IMR-90 (cell line): ENCODE data around the gene PLA2G4F. TPM values are rescaled to one million over a fixed set of nuclear protein-coding genes. Genes with fewer than 3 reads are reported as not detected.

ENCODE experiments used
- ATAC-seq: fragments of 200-7000 bp; cut with Tn5 transposase; 2 replicates; pipeline ENCODE4 v1.9.1; 2020; ENCODE audit warnings: low read depth, mild to moderate bottlenecking, moderate library complexity
- BruUV-seq: library from RNA; stranded (reverse); fragments of 400-500 nt; replicated peaks from 2 replicates; lab custom pipeline; 2021; lab: Mats Ljungman, UMichigan
- CTCF ChIA-PET: fragments of 300-600 bp; formaldehyde crosslinking; extraction: SDS; loops from one replicate; lab custom pipeline; 2021; ENCODE audit warnings: antibody characterized with exemption; lab: Yijun Ruan, JAX
- POLR2A ChIA-PET: fragments of 300-600 bp; sonication (Branson Sonifier 250); formaldehyde crosslinking; loops from one replicate; lab custom pipeline; 2022; ENCODE audit warnings: antibody characterized with exemption; ENCODE audit not compliant: unreplicated experiment; lab: Charles Lee
- DNase-seq: peaks from one replicate; pipeline ENCODE4 v3.0.0; 2013
- H2AFZ ChIP-seq: replicated peaks from 2 replicates; pipeline ENCODE3; 2013; ENCODE audit warnings: low read length, mild to moderate bottlenecking; ENCODE audit not compliant: poor library complexity
- H2AK5ac ChIP-seq: 2 replicates; pipeline ENCODE4 v1.6.1; 2013; ENCODE audit warnings: low read depth, low read length, inconsistent platforms
- H2AK9ac ChIP-seq: replicated peaks from 2 replicates; pipeline ENCODE3; 2013; ENCODE audit warnings: mild to moderate bottlenecking, low read depth, low read length, moderate library complexity; ENCODE audit not compliant: poor library complexity
- H2BK120ac ChIP-seq: 2 replicates; pipeline ENCODE4 v1.6.1; 2013; ENCODE audit warnings: low read depth, low read length, inconsistent platforms
- H2BK15ac ChIP-seq: 3 replicates; pipeline ENCODE4 v1.6.1; 2013; ENCODE audit warnings: low read depth, low read length, inconsistent platforms
- H2BK20ac ChIP-seq: 2 replicates; pipeline ENCODE4 v1.6.1; 2013; ENCODE audit warnings: low read depth, mild to moderate bottlenecking, inconsistent platforms, low read length, moderate library complexity
- H2BK5ac ChIP-seq: 2 replicates; pipeline ENCODE4 v1.6.1; 2013; ENCODE audit warnings: mild to moderate bottlenecking, low read depth, low read length, inconsistent platforms; ENCODE audit not compliant: poor library complexity, severe bottlenecking
- H3K14ac ChIP-seq: replicated peaks from 2 replicates; pipeline ENCODE4 v1.6.1; 2013; ENCODE audit warnings: low read depth, low read length, inconsistent platforms
- H3K18ac ChIP-seq: 2 replicates; pipeline ENCODE4 v1.6.1; 2013; ENCODE audit warnings: low read depth, low read length, control low read depth
- H3K23ac ChIP-seq: 2 replicates; pipeline ENCODE4 v1.6.1; 2013; ENCODE audit warnings: low read depth, low read length, inconsistent platforms
- H3K27ac ChIP-seq: 2 replicates; pipeline ENCODE4 v1.5.1; 2013; ENCODE audit warnings: mild to moderate bottlenecking, control low read depth, low read length; ENCODE audit not compliant: insufficient read depth
- H3K27me3 ChIP-seq: 2 replicates; pipeline ENCODE4 v1.6.1; 2013; ENCODE audit warnings: low read length; ENCODE audit not compliant: control insufficient read depth, insufficient read depth
- H3K36me3 ChIP-seq: 2 replicates; pipeline ENCODE4 v1.6.1; 2013; ENCODE audit warnings: low read length, mixed read lengths; ENCODE audit not compliant: control insufficient read depth, insufficient read depth
- H3K4ac ChIP-seq: 2 replicates; pipeline ENCODE4 v1.6.1; 2013; ENCODE audit warnings: low read depth, low read length, inconsistent platforms
- H3K4me1 ChIP-seq: 2 replicates; pipeline ENCODE4 v1.6.1; 2013; ENCODE audit warnings: low read length, mixed read lengths; ENCODE audit not compliant: control insufficient read depth, insufficient read depth
- H3K4me2 ChIP-seq: 2 replicates; pipeline ENCODE4 v1.6.1; 2013; ENCODE audit warnings: low read depth, mild to moderate bottlenecking, control low read depth, low read length, moderate library complexity
- H3K4me3 ChIP-seq: 2 replicates; pipeline ENCODE4 v1.5.1; 2013; ENCODE audit warnings: low read depth, mild to moderate bottlenecking, control low read depth, low read length, moderate library complexity; ENCODE audit not compliant: insufficient read depth
- H3K56ac ChIP-seq: 2 replicates; pipeline ENCODE4 v1.6.1; 2013; ENCODE audit warnings: low read length, inconsistent platforms; ENCODE audit not compliant: insufficient read depth; ENCODE audit errors: extremely low read depth
- H3K79me1 ChIP-seq, 2 experiments: 2 replicates each; pipeline ENCODE4 v1.6.1; 2013; ENCODE audit warnings: low read length in 2 of 2, inconsistent platforms in 1 of 2, low read depth in 1 of 2
- H3K9ac ChIP-seq: 2 replicates; pipeline ENCODE4 v1.6.1; 2013; ENCODE audit warnings: low read depth, low read length, control low read depth
- H3K9me1 ChIP-seq: 2 replicates; pipeline ENCODE4 v1.6.1; 2013; ENCODE audit warnings: low read length, inconsistent platforms; ENCODE audit not compliant: insufficient read depth
- H3K9me3 ChIP-seq: 2 replicates; pipeline ENCODE4 v1.6.1; 2013; ENCODE audit warnings: low read length; ENCODE audit not compliant: control insufficient read depth, insufficient read depth
- H4K20me1 ChIP-seq: 2 replicates; pipeline ENCODE4 v1.6.1; 2013; ENCODE audit warnings: low read length, inconsistent platforms; ENCODE audit not compliant: insufficient read depth
- H4K5ac ChIP-seq: 2 replicates; pipeline ENCODE4 v1.6.1; 2013; ENCODE audit warnings: mild to moderate bottlenecking, low read depth, low read length, control low read depth
- H4K8ac ChIP-seq, 2 experiments: 2 replicates each; pipeline ENCODE4 v1.6.1; 2013; ENCODE audit warnings: low read depth in 2 of 2, low read length in 2 of 2, control low read depth in 1 of 2, inconsistent platforms in 1 of 2
- H4K91ac ChIP-seq: 2 replicates; pipeline ENCODE4 v1.6.1; 2013; ENCODE audit warnings: low read depth, low read length, inconsistent platforms; ENCODE audit not compliant: insufficient read depth
- BHLHE40 ChIP-seq: fragments of 150-350 bp; IDR thresholded peaks from 2 replicates; pipeline ENCODE4 v1.6.1; 2016; ENCODE audit warnings: mild to moderate bottlenecking, low read depth, low read length
- CEBPB ChIP-seq: IDR thresholded peaks from 2 replicates; pipeline ENCODE4 v1.6.1; 2012; ENCODE audit warnings: low read depth, low read length, improper control_type of control experiment
- CHD1 ChIP-seq: IDR thresholded peaks from 2 replicates; pipeline ENCODE4 v1.6.1; 2012; ENCODE audit warnings: low read depth, low read length, improper control_type of control experiment
- CTCF ChIP-seq: conservative IDR thresholded peaks from 2 replicates; pipeline ENCODE4 v1.5.1; 2012; ENCODE audit warnings: mild to moderate bottlenecking, low read depth, low read length, improper control_type of control experiment
- NFE2L2 ChIP-seq: fragments of 150-350 bp; IDR thresholded peaks from 2 replicates; pipeline ENCODE4 v1.6.1; 2016; ENCODE audit warnings: low read depth, mild to moderate bottlenecking, low read length
- RAD21 ChIP-seq: IDR thresholded peaks from 2 replicates; pipeline ENCODE4 v1.6.1; 2012; ENCODE audit warnings: low read length, improper control_type of control experiment
- RCOR1 ChIP-seq: IDR thresholded peaks from 2 replicates; pipeline ENCODE4 v1.6.1; 2012; ENCODE audit warnings: mild to moderate bottlenecking, low read length, improper control_type of control experiment; ENCODE audit not compliant: insufficient replicate concordance
- RFX5 ChIP-seq: IDR thresholded peaks from 2 replicates; pipeline ENCODE4 v1.8.0; 2012; ENCODE audit warnings: low read depth, mild to moderate bottlenecking, low read length, moderate library complexity
- WGBS, 2 experiments: methylation state at CpG; one replicate each; pipeline versions ENCODE4 v1.1.5 to v1.1.7; 2013; ENCODE audit warnings: missing lambda C conversion rate in 2 of 2; ENCODE audit not compliant: insufficient read length in 1 of 2; ENCODE audit errors: extremely low coverage in 2 of 2; 5-methylcytosine and 5-hydroxymethylcytosine counted together
- dilution Hi-C: fragments of 300-500 bp; cut with HindIII; formaldehyde crosslinking; loops from one replicate; pipeline ENCODE4 v1.14.3; 2018; ENCODE audit warnings: low sequenced_read_pairs; ENCODE audit not compliant: unreplicated experiment
- in situ Hi-C: fragments of 300-500 bp; cut with MboI; formaldehyde crosslinking; loops from 3 replicates; pipeline ENCODE4 v1.14.3; 2019; ENCODE audit warnings: low sequenced_read_pairs, inconsistent platforms, mixed read lengths
- intact Hi-C: fragments of 100-400 bp; cut with micrococcal nuclease; formaldehyde crosslinking; loops from 2 replicates; pipeline ENCODE4 v1.10.0; 2022
- polyA plus RNA-seq, 3 experiments: library from polyadenylated mRNA; depleted of rRNA; stranded (reverse); fragments of >200 nt; gene quantifications; 2 replicates each; pipeline ENCODE4 v1.2.3, GENCODE V29; 2012; ENCODE audit warnings: low replicate concordance in 1 of 3
- total RNA-seq: library from RNA; depleted of rRNA; stranded (reverse); fragments of >200 nt; gene quantifications from 2 replicates; pipeline ENCODE4 v1.2.3, GENCODE V29; 2012

PLA2G4F gene
- total and polyA plus RNA-seq, 2 of the 4 experiments (the other 2 are of a cell fraction), result not detected

DNA sequence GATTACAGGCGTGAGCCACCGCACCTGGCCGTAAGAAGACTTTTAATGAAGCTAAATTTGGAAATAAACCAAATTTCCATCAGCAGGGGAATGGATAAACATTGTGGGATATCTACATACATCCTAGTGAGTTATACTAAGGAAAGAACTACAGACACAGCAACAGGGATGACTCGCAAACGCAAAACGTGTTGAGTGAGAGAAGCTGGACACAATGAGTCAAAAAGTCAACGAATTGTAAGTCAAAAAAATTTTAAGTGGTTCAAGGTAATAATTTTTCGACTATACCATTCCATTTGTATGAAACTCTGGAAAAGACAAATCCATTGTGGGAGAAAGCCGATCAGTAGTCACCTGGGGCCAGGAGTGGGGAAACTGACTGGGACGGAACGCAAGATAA lies 19.9 kb downstream of the PLA2G4F start:
- dilution Hi-C loops, result no loop called here

More for the DNA sequence above, 19.9 kb downstream of the PLA2G4F start:
- Histone ChIP-seq H3K4me3 (no peak overlapping the region), H3K9me1 (no peaks in the 10 kb centered on the region), H3K14ac (no peak overlapping the region), H3K79me1 (no peaks in the 10 kb centered on the region), H3K27ac (no peak overlapping the region), H3K27me3 (peaks cover 44% of the 10 kb centered on the region), H2AK5ac (no peak overlapping the region), H2BK5ac (no peak overlapping the region), H4K8ac (no peak overlapping the region), H2BK120ac (no peak overlapping the region), H2AK9ac (no peak overlapping the region), H3K56ac (no peak overlapping the region), H4K91ac (no peak overlapping the region), H3K4ac (no peak overlapping the region), H2BK15ac (no peak overlapping the region), H3K23ac (no peak overlapping the region), H3K9me3 (peaks cover 3% of the 10 kb centered on the region; the same call in 1 of the 2 replicates), H3K36me3 (no peaks in the 10 kb centered on the region), H3K18ac (no peak overlapping the region), H4K5ac (no peak overlapping the region), H4K20me1 (no peaks in the 10 kb centered on the region), H2AFZ (no peak overlapping the region), H3K4me1 (no peaks in the 10 kb centered on the region), H2BK20ac (no peak overlapping the region), H3K9ac (no peak overlapping the region), H3K4me2 (no peak overlapping the region)
- CTCF ChIA-PET, result no interaction called here
- intact Hi-C loops, result loop anchor here (5.0 kb wide), 1 partner anchor 49 kb away; no protein-coding TSS in a partner anchor
- in situ Hi-C loops, result no loop called here
- no peak for DNase-seq
- ATAC-seq, result no peak
- no CpG with 5 or more reads among the region's 11 CpGs for WGBS, 2 experiments
- POLR2A ChIA-PET, result interaction anchor here (0.6 kb wide), 1 partner anchor 85 kb away, joined by 4 read pairs; no protein-coding TSS in a partner anchor
- TF ChIP-seq RAD21, result no peak
- no peak for TF ChIP-seq NFE2L2
- no peak for TF ChIP-seq CEBPB
- no peak for TF ChIP-seq CTCF
- TF ChIP-seq RFX5, result no peak
- TF ChIP-seq BHLHE40, result no peak
- TF ChIP-seq RCOR1, result no peak
- TF ChIP-seq CHD1, result no peak
- BruUV-seq, result no TSS peak
